Large intestine (tissue), 3 donors: Measurements from ENCODE around the gene NUMBL. TPM values are rescaled to one million over a fixed set of nuclear protein-coding genes. Genes with fewer than 3 reads are reported as not detected.

ENCODE experiments used
- DNase-seq, 2 donors: peaks; one replicate each; pipeline versions ENCODE4 v3.0.0 to v3.0.0-alpha.2; 2013
- H3K27ac ChIP-seq: one replicate; pipeline ENCODE4 v1.5.1; 2013; ENCODE audit warnings: low read length
- H3K27me3 ChIP-seq: 2 replicates; pipeline ENCODE4 v1.6.1; 2013; ENCODE audit warnings: low read length; ENCODE audit not compliant: control insufficient read depth, insufficient read depth
- H3K36me3 ChIP-seq: 2 replicates; pipeline ENCODE4 v1.6.1; 2013; ENCODE audit warnings: low read length; ENCODE audit not compliant: control insufficient read depth, insufficient read depth
- H3K4me1 ChIP-seq: one replicate; pipeline ENCODE4 v1.6.1; 2013; ENCODE audit warnings: low read length; ENCODE audit not compliant: control insufficient read depth, insufficient read depth
- H3K4me3 ChIP-seq: one replicate; pipeline ENCODE4 v1.5.1; 2013; ENCODE audit warnings: low read length
- H3K9me3 ChIP-seq: one replicate; pipeline ENCODE4 v1.6.1; 2013; ENCODE audit warnings: mild to moderate bottlenecking, low read depth, low read length, moderate library complexity; ENCODE audit not compliant: control insufficient read depth
- WGBS: methylation state at CpG from one replicate; pipeline ENCODE4 v1.1.5; 2013; ENCODE audit warnings: low lambda C conversion rate; ENCODE audit not compliant: insufficient coverage; 5-methylcytosine and 5-hydroxymethylcytosine counted together
- polyA plus RNA-seq: library from polyadenylated mRNA; unstranded; fragments of 120-200 nt; gene quantifications from one replicate; pipeline ENCODE4 v1.2.1, GENCODE V29; 2013

Gene NUMBL
- polyA plus RNA-seq, 1 donor = 16.3 TPM

- no peaks in the 10 kb centered on the region for H3K27me3 ChIP-seq
- no peak overlapping the region for H3K27ac ChIP-seq
- no peaks in the 10 kb centered on the region for H3K9me3 ChIP-seq
- 100% methylated on average over 5 of the region's 24 CpGs for WGBS
- DNase-seq = no peak
- H3K36me3 ChIP-seq = peaks cover 81% of the 10 kb centered on the region
- H3K4me3 ChIP-seq = no peak overlapping the region
- H3K4me1 ChIP-seq = peaks cover 2% of the 10 kb centered on the region
Measured at GRCh38 chr19:40703029-40703755, 12.7 kb upstream of the NUMBL start.

- DNase-seq = peak in 1 of 2 donors; percentile 40
Measured at GRCh38 chr19:40702337-40703012, 12.0 kb upstream of the NUMBL start.

GRCh38 chr19:40701758-40702157, 11.3 kb upstream of the NUMBL start:
- H3K4me1 ChIP-seq = peaks cover 2% of the 10 kb centered on the region
- H3K9me3 ChIP-seq = no peaks in the 10 kb centered on the region
- no peak for DNase-seq
- no peaks in the 10 kb centered on the region for H3K27me3 ChIP-seq
- H3K36me3 ChIP-seq = peaks cover 78% of the 10 kb centered on the region
- H3K4me3 ChIP-seq = no peak overlapping the region
- no peak overlapping the region for H3K27ac ChIP-seq
- no CpG with 5 or more reads among the region's 6 CpGs for WGBS

More at GRCh38 chr19:40702337-40703012, 12.0 kb upstream of the NUMBL start:
- Histone ChIP-seq H3K27me3 (no peaks in the 10 kb centered on the region), H3K27ac (no peak overlapping the region), H3K4me3 (no peak overlapping the region), H3K36me3 (peaks cover 76% of the 10 kb centered on the region), H3K4me1 (peaks cover 2% of the 10 kb centered on the region), H3K9me3 (no peaks in the 10 kb centered on the region)
- 68% methylated on average over 5 of the region's 18 CpGs for WGBS

- WGBS = no CpG with 5 or more reads among the region's 9 CpGs
- peaks cover 74% of the 10 kb centered on the region for H3K36me3 ChIP-seq
- no peak for DNase-seq
- peaks cover 2% of the 10 kb centered on the region for H3K4me1 ChIP-seq
- no peaks in the 10 kb centered on the region for H3K27me3 ChIP-seq
- no peak overlapping the region for H3K4me3 ChIP-seq
- H3K27ac ChIP-seq = no peak overlapping the region
- H3K9me3 ChIP-seq = no peaks in the 10 kb centered on the region
Measured at GRCh38 chr19:40700083-40700482, 9.6 kb upstream of the NUMBL start.

GRCh38 chr19:40697007-40697406, 6.6 kb upstream of the NUMBL start:
- Histone ChIP-seq H3K4me1 (no peaks in the 10 kb centered on the region), H3K27ac (no peak overlapping the region), H3K36me3 (peaks cover 71% of the 10 kb centered on the region), H3K9me3 (no peaks in the 10 kb centered on the region), H3K27me3 (no peaks in the 10 kb centered on the region), H3K4me3 (no peak overlapping the region)
- no peak for DNase-seq
- WGBS = 100% methylated on average over 3 of the region's 6 CpGs

- no peaks in the 10 kb centered on the region for H3K27me3 ChIP-seq
- no CpG with 5 or more reads among the region's 5 CpGs for WGBS
- H3K9me3 ChIP-seq = no peaks in the 10 kb centered on the region
- DNase-seq = no peak
- H3K27ac ChIP-seq = no peak overlapping the region
- peaks cover 3% of the 10 kb centered on the region for H3K4me1 ChIP-seq
- no peak overlapping the region for H3K4me3 ChIP-seq
- H3K36me3 ChIP-seq = peaks cover 66% of the 10 kb centered on the region
Measured at GRCh38 chr19:40695881-40696280, 5.4 kb upstream of the NUMBL start.

- no peak overlapping the region for H3K4me3 ChIP-seq
- WGBS = no CpG with 5 or more reads among the region's 4 CpGs
- H3K27me3 ChIP-seq = no peaks in the 10 kb centered on the region
- DNase-seq = no peak
- peaks cover 10% of the 10 kb centered on the region for H3K4me1 ChIP-seq
- H3K9me3 ChIP-seq = no peaks in the 10 kb centered on the region
- peaks cover 50% of the 10 kb centered on the region for H3K36me3 ChIP-seq
- no peak overlapping the region for H3K27ac ChIP-seq
Measured at GRCh38 chr19:40693896-40694295, 3.4 kb upstream of the NUMBL start.

GRCh38 chr19:40693150-40693788, 2.8 kb upstream of the NUMBL start:
- Histone ChIP-seq H3K9me3 (no peaks in the 10 kb centered on the region), H3K27ac (no peak overlapping the region), H3K4me1 (peaks cover 10% of the 10 kb centered on the region), H3K4me3 (no peak overlapping the region), H3K27me3 (no peaks in the 10 kb centered on the region), H3K36me3 (peaks cover 47% of the 10 kb centered on the region)
- no peak for DNase-seq
- no CpG with 5 or more reads among the region's 11 CpGs for WGBS

GRCh38 chr19:40692212-40692551, 1.7 kb upstream of the NUMBL start:
- no CpG with 5 or more reads among the region's 14 CpGs for WGBS
- Histone ChIP-seq H3K36me3 (peaks cover 46% of the 10 kb centered on the region), H3K4me3 (no peak overlapping the region), H3K9me3 (no peaks in the 10 kb centered on the region), H3K27me3 (no peaks in the 10 kb centered on the region), H3K27ac (no peak overlapping the region), H3K4me1 (peaks cover 10% of the 10 kb centered on the region)
- DNase-seq = no peak

GRCh38 chr19:40691421-40692211, 1.2 kb upstream of the NUMBL start:
- H3K4me3 ChIP-seq = no peak overlapping the region
- no CpG with 5 or more reads among the region's 24 CpGs for WGBS
- no peak for DNase-seq
- H3K27ac ChIP-seq = no peak overlapping the region
- H3K4me1 ChIP-seq = peaks cover 10% of the 10 kb centered on the region
- H3K36me3 ChIP-seq = peaks cover 42% of the 10 kb centered on the region
- no peaks in the 10 kb centered on the region for H3K9me3 ChIP-seq
- no peaks in the 10 kb centered on the region for H3K27me3 ChIP-seq
